DMS 273 (cell line): ENCODE results near the gene SPTBN4.
"Not testable (repeated sequence)": the region's sequence is repeated elsewhere in the genome, so short reads cannot be mapped to it uniquely, and the experiment has no call there.

Source experiments
- DNase-seq: peaks from one replicate; lab custom pipeline; 2025; ENCODE audit not compliant: unreplicated experiment; lab: John Stamatoyannopoulos, UW

Gene SPTBN4

DNA sequence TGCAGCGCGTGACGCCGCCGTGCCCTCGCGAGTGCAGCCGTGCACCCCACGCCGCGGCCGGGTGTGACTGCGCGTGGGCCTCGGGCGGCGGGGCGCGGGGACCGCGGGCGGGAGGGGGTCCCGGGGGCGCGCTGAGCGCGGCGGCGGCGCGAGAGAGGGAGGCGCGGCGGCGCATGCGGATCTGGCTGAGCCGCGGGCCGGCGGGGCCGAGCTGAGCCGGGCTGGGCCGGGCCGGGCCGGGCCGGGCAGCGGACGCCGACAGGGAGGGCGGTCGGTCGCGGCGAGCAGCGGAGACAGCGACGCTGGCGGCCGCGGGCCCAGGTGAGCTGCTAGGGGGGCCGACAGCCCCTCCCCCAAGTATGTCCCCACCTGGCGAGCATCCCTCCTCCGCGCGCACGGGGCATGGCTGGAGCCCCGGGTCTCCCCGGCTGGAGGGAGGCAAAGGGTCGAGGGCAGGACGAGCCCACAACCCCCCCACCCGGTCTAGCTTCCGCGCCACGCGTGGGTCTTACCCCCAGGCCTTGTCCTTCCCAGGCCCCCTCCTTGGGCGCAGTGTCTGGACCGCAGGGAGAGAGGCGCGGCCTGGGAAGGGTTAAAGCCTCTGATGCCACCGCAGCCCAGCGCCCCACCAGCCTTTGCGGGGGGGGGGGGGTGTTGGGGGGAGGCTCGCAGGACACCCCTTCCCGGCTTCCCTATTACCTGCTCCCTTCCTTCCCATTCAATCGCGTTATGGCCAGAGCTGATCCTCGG, at the start of gene SPTBN4:
SPTBN4 (plus strand) TSS at position 17 of the 750 bp plus-strand sequence. CDS start 5,621 bp downstream, outside the sequence.
- DNase-seq = peak; percentile 55

DNA sequence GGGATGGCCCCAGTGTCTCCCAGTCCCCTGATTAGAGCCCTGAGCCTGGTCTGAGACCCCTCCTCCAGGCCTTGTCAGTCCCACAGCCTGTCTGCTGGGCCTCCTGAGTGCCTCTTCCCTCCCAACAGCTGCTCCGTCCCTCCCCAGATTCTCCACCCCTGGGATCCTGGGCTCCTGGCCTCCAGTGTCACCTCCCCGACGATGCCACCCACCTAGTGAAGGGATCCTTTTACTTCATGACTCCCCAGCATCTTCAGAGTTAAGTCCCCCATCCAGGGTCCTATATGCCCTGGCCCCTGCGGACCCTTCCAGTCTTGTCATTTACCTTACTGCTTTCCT, 49.2 kb upstream of the SPTBN4 start:
- DNase-seq = no peak

DNA sequence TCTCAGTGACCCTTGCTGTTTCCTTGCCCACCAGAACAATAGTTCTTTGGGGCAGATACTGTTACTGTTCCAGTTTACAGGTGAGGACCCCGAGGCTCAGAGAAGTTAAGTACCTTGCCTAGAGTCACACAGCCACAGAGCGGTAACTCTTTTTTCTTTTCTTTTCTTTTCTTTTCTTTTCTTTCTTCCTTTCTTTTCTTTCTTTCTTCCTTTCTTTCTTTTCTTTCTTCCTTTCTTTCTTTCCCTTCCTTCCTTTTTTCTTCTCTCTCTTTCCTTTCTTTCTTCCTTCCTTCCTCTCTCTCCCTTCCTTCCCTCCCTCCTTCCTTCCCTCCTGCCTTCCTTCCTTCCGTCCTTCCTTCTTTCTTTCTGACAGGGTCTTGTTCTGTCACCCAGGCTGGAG, 48.8 kb upstream of the SPTBN4 start:
- no peak for DNase-seq

DNA sequence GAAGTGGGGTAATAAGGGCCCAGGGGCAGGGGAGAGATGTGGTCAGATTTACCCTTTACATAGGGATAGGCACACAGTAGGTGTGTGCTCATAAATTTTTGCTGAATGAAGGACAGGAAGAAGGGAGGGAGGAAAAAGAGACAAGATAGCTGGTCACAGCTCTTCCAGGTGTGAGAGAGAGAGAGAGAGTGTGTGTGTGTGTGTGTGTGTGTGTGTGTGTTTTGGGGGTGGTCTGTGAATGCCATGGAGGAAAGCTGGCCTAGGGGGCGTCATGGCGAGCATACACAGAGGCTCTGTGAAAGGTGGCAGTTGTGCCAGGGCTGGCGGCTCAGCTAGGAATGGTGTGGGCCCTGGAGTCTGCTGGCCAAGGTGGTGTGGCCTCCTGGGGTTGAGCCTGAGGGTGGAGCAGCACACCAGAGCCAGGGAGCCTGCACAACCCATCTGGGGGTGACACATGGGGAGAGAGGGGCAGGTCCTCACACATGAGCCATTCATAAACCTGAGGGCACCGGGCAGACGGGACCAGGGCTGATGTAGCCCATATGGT, 47.7 kb upstream of the SPTBN4 start:
- peak; percentile 97 for DNase-seq

DNA sequence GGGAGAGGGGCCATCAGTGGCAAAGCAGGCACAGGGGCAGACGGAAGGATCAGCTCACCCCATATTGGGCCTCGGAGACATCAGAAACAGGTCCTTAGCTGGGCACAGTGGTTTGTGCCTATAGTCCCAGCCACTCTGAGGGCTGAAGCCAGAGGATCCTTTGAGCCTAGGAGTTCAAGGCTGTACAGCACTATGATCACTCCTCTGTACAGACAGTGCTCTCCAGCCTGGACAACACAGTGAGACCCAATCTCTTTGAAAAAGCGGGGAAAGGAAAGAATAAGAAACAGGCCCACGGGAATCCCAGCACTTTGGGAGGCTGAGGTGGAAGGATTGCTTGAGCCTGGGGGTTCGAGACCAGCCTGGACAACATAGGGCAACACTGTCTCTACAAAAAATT, 47.0 kb upstream of the SPTBN4 start:
- DNase-seq = no peak

DNA sequence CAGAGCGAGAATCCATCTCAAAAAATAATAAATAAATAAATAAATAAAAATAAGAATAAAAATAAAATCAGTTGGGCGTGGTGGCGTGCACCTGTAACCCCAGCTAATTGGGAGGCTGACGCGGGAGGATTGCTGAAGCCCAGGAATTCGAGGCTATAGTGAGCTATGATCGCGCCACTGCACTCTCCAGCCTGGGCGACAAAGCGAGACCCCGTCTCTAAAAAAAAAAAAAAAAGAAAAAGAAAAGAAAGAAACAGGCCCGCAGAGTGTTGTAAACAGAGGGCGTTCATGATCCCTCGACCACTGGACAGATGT, 46.4 kb upstream of the SPTBN4 start:
- DNase-seq = no peak

DNA sequence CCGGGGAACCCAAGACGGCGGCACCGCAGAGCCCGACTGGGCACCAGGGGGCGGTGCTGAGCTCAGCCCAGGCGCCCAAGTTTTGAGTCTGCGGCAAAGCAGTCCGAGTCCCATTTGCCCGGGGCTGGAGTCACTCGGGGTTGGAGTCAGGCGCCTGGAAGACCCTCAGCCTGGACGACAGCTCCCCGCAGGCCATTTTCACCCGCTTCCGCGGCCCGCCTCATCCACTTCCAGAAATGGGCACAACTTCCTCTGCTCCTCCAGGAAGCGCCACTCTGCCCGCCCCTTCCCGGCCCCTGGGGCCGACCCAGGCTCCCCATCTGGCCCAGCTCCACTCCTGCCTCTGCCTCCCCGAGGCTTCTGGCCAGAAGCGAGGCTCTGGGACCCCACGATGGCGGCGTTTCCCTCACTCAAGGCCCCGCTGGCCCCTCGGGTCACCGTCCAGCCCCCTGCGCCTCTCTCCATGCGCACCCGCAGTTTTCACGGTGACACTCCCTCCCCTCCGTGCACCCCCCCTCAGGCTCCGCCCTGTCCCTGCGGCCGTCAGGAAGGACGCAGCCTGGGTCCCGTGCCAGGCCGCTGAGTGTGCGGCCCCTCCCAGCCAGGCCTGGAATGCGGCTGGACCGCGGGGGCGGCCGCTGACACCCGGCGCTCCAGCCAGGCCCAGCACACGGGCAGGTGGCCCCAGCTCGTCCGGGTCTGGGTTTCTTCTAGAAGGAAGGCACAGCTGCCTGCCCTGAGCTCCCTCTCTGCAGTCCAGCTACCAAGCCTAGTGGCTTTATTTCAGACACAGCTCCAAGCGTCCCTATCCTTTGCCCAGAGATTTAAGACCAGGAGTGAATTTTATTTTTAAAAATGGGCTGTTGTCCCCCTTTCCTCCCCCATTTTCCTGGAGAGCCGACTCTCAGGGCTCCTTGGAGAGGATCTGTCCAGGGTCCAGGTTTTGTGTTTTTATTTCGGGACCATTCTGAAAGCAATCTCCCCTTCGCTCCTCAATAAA, 45.7 kb upstream of the SPTBN4 start:
- DNase-seq = peak; percentile 94

DNA sequence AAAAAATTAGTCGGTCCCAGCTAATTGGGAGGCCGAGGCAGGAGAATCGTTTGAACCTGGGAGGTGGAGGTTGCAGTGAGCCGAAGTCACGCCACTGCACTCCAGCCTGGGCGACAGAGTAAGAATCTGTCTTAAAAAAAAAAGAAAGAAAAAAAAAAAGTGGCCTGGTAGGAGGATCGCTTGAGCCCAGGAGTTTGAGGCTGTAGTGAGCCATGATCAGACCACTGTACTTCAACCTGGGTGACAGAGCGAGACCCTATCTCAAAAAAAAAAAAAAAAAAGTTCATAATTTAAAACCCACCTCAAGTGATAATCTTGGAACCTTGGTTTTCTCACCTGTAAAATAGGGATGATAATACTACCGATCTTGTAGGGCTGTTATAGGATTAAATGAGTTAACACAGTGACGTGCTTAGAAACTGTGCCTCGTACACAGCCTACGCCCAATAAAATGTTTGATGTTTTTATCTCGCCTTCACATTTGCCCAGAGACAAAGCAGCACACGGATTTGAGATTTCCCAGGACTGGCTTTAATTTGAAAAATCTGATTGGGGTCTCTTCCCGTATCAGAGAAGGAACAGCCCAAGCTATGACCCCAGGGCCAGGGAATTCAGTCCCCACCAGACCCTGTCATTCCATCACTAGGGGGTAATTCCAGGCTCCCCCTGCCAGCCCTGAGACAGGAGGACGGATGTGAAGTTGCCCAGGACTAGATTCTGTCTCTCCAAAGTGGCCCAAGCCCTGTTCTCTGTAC, 44.6 kb upstream of the SPTBN4 start:
- DNase-seq = no peak

DNA sequence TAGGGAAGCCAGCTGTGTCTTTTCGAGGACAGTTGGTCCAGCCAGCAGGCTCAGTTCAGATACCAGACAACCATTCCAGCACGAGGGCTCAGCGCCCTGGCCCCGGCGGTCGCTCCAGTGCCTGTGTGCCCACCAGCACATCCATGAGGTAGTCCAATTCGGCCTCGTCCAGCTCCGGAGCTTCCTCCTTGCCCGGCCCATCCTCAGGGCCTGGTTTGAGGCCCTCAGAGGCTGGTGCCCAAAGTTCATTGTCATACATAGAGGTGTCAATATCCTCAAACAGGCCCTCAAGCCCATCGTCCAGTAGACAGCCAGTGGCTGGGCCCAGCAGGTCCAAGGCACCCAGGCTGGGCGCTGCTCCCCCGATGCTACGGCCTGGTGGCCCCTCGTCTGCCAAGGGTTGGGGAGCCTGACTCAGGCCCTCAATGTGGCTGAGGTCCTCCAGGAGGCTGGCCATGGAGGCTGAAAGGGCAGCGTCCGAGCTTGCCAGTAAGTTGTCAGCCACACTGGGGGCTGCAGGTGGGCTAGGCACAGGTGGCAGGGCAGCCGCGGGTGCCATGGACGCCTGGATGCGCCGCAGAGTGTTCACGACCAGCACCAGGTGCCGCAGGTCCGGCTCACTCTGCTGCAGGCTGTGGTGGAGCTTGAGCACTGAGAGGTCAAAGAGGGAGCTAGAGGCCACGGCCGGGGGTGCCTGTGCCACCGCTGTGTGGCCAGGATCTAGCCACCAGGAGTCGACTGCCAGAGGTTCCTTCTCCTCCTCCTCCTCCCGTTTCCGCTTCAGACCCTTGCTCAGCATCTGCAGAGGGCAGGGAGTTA, 43.8 kb upstream of the SPTBN4 start:
- no peak for DNase-seq

DNA sequence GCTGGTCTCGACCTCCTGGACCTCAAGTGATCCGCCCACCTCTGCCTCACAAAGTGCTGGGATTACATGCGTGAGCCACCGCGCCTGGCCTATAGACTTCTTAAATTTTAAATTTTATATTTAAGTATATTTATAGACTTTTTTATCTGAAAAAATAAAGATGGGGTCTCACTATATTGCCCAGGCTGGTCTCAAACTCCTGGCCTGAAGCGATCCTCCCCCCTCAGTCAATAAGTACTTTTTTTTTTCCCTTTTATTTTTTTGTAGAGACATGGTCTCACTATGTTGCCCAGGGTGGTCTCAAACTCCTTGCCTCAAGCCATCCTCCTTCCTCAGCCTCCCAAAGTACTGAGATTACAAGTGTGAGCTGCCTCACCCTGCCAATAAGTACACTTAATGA, 42.9 kb upstream of the SPTBN4 start:
- DNase-seq = no peak

DNA sequence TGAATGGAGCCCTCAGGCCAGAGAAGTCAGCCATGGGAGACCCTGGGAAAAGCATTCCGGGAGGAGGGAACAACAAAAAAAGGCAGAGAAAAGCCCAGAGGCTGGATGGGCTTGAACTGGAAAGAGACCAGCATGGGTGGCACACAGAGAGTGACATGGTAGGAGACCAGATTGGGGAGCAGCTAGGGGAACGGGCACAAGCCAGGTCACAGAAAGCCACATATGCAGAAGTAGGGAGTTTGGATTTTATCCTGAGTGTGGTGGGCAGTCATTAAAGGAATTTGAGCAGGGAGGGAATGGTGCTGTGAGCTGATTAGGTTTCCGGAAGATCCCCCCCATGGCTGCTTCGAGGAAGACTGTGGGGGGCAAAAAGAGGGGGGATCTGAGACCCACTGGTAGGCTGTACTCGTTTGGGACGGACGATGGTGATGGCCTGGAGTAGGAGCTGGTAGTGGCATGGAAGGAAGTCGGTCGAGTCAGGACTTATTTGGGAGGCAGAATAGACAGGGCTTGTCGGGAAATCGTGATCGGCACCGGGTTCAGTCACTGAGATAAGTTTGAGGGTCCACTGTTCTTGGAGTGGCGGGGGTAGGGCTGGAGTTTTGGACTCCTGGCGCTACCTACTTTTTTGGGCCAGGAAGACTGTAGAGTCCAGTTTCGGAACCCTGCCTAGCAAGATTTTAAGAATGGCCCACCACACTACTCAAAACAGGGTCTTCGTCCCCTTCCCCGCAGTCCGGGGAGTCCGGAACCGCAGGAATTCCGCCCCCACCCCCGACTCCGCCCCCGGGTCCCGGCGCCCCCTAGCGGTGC, 42.0 kb upstream of the SPTBN4 start:
- peak; percentile 67 for DNase-seq

DNA sequence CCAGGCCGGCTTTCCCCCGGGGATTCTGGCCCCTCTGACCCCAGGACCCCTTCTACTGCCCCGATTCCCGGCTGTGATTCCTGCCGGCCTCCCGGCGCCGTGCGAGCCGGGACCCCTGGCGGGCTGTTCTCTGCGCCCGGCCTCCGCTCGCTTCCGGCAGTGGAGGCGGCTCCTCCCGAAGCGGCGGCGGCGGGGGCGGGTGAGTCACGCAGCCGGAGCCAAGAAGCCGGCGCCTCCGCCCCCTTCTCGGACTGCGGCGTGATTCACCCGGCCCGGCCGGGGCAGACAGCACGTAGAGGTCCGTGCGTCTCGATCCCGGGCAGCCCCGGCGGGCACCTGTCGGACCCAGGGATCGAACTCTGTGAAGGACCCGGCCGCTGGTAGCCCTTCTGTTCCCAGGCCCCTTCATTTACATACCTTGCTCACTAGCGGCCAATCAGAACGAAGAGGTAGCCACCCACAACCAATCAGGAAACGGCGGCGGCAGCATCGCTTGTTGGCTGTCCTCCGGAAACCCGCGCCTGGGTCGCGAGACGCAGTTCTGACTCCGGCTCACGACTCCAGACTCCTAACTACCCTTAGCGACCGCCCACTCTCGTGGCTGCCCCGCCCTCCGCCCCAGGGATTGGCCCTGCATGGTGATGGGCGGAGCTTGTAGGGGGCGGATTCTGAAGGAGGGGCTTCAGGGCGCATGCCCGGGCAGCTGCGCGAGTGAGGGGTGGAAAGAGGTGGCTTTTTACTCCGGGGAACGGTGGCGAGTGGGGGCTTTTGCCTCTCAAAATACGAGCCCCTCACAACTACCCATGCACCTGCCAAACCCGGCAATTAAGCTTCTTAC, 41.1 kb upstream of the SPTBN4 start, which contains the start of gene SERTAD1:
SERTAD1 (minus strand) TSS at position 543 of the 838 bp plus-strand sequence. CDS start 2,446 bp downstream, outside the sequence.
- peak; percentile 100 for DNase-seq

DNA sequence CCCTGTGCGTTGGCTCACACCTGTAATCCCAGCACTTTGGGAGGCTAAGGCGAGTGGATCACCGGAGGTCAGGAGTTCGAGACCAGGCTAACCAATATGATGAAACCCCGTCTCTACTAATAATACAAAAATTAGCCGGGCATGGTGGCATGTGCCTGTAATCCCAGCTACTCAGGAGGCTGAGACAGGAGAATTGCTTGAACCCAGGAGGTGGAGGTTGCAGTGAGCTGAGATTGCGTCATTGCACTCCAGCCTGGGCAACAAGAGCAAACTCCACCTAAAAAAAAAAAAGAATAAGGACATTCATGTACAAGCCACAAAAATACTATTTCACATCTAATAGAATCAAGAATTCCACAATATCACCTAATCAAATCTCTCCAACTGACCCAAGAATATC, 38.6 kb upstream of the SPTBN4 start:
- DNase-seq = not testable (repeated sequence)

DNA sequence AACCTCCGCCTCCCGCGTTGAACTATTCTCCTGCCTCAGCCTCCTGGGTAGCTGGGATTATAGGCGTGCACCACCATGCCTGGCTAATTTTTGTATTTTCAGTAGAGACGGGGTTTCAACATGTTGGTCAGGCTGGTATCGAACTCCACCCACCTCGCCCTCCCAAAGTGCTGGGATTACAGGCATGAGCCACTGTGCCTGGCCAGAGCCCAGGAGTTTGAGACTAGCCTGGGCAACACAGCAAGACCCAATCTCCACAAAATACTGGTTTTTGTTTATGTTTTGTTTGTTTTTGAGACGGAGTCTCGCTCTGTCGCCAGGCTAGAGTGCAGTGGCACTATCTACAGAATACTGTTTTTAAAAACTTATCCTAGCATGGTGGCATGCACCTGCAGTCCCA, 36.6 kb upstream of the SPTBN4 start:
- not testable (repeated sequence) for DNase-seq

DNA sequence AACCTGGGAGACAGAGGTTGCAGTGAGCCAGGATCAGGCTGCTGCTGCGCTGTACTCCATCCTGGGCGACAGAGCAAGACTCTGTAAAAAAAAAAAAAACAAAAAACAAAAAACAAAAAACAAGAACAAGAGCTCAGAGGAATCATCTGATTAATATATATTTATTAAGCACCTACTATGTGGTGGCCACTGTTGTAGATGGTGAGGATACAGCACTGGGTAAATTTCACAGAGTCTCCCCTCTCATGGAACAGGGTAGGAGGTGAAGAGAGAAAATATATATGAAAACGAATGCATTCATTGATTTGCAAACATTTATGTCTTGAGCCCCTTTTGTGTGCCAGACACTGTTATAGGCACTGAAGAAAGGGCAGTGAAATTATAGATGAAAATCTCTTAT, 35.1 kb upstream of the SPTBN4 start:
- no peak for DNase-seq

DNA sequence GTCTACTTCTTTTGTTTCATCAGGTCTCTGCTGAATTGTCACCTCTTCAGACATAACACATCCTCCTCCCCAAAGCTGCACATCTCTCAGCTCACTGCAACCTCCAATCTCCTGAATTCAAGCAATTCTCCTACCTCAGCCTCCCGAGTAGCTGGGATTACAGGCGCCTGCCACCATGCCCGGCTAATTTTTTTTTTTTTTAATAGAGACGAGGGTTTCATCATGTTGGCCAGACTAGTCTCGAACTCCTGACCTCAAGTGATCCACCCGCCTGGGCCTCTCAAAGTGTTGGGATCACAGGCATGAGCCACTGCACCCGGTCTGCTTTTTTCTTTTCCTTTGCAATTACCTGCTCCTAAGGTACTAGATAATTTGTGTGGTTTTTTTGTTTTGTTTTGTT, 34.0 kb upstream of the SPTBN4 start:
- DNase-seq = not testable (repeated sequence)

DNA sequence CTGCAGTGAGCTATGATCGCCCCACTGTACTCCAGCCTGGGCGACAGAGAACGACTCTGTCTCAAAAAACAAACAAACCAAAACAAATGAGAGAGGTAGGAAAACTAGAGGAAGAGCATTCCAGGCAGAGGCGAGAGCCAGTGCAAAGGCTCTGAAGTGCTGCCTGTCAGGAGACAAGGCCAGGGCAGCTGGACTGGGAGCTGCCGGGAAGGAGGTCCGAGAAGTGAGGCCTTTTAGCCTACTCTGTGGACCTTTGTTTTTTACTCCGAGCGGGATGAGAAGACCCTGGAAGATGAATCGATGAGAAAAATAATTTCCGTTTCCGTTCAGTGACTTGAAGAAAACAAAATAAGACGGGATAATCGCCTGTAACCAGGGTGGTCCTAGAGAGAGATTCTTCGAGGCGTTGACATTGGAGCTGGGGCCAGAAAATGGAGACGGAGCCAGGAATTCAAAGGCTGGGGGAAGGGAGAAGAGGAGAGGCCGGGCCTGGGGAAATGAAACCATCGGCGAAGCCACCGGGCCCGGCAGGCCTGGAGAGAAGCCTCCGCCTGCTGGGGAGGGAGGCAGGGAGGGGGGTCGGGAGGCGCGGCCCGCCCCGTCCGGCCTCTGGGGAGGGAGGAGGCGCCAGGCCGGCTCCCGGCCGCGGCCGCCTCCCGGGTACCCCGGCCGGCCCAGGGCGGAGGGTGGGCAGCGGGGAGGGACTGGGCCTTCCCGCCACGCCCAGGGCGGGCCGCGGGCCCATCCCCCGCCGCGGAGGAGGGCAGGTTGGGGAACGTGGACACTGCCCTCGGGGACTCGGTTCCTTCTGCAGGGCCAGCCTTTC, 33.2 kb upstream of the SPTBN4 start:
- DNase-seq = peak; percentile 92

DNA sequence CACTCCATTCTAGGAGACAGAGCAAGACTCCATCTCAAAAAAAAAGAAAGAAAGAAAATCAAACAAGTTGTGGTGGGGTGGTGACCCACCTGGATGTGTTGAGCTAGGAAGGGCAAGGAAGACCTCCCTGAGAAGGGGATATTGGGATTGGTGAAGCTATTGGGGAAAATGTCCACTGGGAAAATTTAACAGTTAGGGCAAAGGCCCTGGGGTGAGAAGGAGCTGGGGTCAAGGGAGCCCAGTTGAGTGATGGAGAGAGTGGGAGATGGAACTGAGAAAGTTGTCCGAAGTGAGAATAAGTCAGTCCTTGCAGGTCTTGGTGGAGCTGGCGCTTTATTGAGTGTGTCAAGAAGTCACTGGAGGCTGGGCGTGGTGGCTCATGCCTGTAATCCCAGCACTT, 28.5 kb upstream of the SPTBN4 start:
- no peak for DNase-seq
